WI38 (cell line): ENCODE data around the gene CSNK1G2.
"Not testable (repeated sequence)": the region's sequence is repeated elsewhere in the genome, so short reads cannot be mapped to it uniquely, and the experiment has no call there.

ENCODE experiments used
- H3K4me3 ChIP-seq: 2 replicates; pipeline ENCODE4 v1.5.1; 2011; ENCODE audit warnings: low read depth, mild to moderate bottlenecking, control low read depth, low read length
- TF ChIP-seq, protein P1 (sequence below): IDR thresholded peaks from 2 replicates; pipeline ENCODE4 v1.5.1; 2012; ENCODE audit warnings: low read depth, mild to moderate bottlenecking, control low read depth, low read length

The CSNK1G2 gene

DNA sequence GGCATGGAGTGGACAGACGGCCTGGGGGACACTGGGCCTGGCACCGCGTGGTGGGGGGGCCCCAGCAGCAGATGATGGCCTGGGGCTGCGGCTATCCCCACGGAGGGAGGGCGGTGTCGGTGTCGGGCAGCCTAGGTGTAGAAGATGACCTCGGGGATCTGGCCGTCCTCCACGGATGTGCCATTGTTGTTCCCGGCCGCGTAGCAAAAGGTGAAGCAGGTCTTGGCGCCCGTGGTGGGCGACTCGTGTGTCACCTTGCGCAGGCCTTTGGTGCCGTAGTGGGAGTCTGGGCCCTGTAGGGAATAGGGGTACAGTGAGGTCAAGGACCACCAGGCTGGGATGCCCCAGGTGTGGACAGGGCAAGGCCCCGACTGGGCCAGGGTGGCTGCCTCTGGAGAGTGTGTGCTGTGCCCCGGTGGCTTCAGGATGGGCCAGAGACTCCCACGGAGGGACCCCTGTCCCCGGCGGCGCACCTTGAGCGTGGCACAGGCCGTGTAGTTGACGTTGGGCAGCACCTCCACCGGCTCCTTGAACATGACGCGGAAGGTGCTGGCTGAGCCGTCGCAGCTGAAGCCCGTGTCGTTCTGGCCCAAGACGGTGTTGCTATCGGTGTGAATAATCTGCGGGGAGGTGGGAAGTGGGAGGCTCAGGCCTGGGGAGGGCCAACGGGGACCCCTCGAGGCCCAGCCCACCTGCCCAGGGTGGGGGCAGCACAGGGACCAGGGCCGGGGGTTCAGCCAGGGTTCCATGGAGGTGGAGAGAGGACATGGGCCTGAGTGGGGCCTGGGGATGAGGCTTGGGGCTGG is 45.6 kb downstream of the CSNK1G2 start:
- H3K4me3 ChIP-seq: no peak overlapping the region
- TF ChIP-seq, protein P1, sequence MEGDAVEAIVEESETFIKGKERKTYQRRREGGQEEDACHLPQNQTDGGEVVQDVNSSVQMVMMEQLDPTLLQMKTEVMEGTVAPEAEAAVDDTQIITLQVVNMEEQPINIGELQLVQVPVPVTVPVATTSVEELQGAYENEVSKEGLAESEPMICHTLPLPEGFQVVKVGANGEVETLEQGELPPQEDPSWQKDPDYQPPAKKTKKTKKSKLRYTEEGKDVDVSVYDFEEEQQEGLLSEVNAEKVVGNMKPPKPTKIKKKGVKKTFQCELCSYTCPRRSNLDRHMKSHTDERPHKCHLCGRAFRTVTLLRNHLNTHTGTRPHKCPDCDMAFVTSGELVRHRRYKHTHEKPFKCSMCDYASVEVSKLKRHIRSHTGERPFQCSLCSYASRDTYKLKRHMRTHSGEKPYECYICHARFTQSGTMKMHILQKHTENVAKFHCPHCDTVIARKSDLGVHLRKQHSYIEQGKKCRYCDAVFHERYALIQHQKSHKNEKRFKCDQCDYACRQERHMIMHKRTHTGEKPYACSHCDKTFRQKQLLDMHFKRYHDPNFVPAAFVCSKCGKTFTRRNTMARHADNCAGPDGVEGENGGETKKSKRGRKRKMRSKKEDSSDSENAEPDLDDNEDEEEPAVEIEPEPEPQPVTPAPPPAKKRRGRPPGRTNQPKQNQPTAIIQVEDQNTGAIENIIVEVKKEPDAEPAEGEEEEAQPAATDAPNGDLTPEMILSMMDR: no peak

DNA sequence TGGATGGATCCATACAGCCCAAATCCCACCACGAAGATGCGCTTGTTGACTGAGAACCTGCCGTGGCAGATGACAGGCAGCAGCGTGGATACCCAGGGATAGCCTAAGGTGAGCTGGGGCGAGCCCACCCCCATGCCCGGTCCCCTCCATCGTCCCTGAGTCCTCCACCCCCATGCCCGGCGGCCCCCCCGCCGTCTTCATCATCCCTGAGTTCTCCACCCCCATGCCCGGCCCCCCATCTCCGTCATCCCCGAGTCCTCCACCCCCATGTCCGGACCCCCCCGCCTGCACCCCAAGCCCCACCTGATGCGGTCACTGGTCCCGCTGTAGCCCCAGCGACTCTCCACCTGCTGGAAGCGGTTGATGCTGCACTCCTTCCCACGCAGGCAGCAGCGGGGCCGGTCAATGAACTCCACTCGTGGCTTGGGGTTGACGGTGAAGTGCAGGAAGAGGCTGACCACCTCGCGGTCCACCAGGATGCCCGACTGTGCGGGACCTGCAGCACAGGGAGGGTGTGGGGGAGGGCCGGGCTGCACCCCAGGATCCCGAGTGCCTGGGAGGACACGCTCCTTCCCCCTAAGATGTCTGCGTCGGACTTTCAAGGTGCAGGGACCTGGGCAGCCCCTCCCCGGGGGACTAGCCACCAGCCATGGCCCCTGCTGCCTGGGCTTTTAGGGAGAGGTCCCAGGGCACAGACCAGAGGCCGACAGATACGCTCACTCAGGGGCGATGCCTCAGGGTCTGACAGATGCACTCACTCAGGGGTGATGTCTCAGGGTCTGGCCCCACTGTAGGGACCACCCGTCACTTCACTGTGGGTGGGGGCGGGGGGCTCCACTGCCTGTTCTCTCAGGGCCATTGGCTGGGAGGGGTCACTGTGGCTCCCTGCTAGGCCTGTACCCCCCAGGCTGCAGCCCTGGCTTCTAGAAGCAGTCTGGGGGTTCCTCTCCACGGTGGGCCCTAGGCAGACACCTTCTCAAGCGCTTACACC is 46.5 kb downstream of the CSNK1G2 start:
- no peak overlapping the region for H3K4me3 ChIP-seq
- TF ChIP-seq, protein P1: no peak

DNA sequence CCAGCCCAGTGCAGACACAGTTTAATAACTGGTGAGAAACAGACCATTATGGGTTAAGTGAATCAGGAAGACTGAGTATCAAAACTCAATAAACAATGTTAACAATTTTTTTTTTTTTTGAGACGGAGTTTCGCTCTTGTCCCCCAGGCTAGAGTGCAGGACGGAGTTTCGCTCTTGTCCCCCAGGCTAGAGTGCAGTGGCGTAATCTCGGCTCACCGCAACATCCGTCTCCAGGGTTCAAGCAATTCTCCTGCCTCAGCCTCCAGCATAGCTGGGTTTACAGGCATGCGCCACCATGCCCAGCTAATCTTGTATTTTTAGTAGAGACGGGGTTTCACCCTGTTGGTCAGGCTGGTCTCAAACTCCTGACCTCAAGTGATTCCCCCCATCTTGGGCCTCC is 47.5 kb downstream of the CSNK1G2 start:
- H3K4me3 ChIP-seq: not testable (repeated sequence)

DNA sequence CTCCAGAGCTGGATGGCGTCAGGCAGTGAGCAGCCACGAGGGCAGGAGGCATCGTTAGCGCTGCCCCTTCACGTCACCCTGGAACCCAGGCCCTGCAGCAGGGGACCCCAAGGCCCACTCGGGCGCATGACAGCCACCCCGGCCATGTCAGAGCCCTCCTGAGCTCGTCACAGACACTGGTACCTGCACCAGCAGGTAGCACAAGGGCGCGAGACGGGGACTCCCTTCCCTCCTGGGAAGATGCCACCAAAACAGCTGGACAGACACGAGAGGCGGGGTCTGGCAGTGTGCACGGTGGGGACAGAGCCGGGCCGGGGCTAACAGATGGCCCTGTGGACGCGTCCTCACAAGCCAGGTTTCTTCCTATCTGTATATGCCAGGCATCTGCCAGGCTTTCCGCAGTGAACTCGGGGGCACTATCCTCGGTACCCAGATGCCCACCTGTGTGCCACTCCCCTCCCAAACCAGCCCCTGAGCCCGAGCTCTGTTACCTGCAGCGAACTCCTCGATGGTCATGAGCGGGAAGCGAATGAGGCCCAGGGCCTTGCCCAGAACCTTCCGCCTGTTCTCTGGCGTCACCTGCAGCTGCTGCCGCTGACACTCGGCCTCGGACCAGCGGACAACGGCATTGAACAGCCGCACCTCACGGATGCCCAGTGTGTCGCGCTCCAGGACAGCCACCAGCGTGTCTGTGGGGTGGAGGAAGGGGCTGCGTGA is 48.7 kb downstream of the CSNK1G2 start:
- no peak overlapping the region for H3K4me3 ChIP-seq
- TF ChIP-seq, protein P1: no peak

DNA sequence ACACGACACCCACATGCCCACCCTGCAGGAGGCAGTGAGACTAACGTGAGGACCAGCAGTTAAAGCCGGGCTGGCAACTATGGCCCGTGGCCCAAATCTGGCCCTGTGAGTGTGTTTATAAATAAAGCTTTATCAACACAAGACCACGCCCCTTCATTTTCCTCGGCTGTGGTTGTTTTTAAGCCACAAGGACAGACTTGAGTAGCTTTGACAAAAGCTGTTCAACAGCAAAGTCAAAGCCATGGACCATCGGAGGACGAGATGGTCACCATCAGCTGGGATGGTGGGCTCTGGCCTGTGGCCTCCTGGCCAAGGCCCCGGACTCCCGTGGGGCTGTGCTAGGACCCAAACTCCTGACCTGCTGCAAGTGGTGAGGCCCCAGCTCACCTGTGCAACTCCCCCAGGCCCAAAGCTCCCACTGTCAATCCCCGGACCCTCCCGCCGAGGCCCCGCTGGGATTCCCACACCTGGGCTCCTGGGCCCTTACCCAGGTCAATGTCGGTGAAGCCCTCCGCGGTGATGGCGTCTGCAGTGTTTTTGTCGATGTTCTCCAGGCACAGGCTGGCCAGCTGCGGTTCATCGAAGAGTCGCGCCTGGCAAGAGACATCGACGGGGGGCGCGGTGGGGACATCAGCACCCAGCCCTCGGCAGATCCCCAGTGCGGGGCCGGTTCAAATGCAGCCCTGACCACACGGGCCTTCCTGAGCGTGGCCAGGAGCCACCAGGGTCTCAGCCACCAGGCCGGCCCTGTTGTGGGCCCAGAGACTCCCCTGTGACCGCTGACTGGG is 49.5 kb downstream of the CSNK1G2 start:
- H3K4me3 ChIP-seq: no peak overlapping the region
- TF ChIP-seq, protein P1: no peak

DNA sequence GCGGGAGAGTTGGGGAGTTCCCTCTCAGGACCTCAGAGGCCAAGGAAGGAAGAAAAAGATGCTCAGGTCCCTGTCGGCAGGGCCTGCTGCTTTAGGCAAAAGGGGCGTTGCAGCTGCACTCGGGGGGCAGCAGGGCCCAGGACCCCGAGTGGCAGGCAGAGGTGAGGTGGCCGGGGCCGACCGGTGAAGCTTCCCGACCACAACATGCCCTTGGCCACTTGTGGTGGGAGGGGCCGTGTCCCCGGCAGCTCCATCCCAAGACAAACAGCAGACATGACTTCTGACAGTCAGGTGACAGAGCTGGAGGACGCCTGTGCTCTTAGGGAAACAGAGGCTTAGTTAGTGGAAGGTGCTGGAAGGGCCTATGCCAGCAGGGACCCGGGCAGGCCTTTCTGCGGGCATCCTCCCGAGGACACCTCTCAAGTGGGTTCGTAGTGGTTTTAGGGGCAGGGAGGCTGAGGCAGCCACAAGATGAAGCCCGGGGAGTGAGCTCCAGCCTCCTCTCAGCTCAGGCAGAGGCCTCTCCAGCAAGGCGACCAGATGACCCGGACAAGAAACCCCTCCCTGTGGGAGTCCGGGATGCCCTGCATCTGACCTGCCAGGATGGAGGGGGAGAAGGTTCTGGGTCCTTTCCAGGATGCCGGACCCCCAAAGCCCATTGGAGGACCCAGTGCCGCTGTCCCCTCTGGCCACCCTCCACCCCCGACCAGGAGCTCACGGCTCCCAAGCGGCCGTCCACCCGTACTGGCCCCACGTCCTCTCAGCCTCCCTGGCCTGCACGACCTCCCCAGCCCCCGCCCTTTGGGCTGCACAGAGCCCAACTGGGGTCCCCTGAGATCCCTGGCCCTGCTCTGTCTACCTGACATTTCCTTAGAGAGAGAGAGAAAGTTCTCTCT is 50.3 kb downstream of the CSNK1G2 start:
- no peak overlapping the region for H3K4me3 ChIP-seq
- TF ChIP-seq, protein P1: no peak
